Thyroid gland (tissue), 4 donors: ENCODE data around the gene SCARF1.

Experiments
- CTCF ChIP-seq, 6 experiments: fragments of 200-600 bp in 3 of 6; fragments of 450-650 bp in 3 of 6; sonication (generic) in 3 of 6; IDR thresholded peaks; one replicate each; pipeline ENCODE4 v1.5.1; 2016 to 2019; ENCODE audit warnings: antibody characterized with exemption in 6 of 6, mild to moderate bottlenecking in 2 of 6, inconsistent platforms in 1 of 6, moderate library complexity in 1 of 6
- POLR2A ChIP-seq, 2 donors: fragments of 450-650 bp; IDR thresholded peaks; one replicate each; pipeline ENCODE4 v1.6.1; 2017; ENCODE audit warnings: antibody characterized with exemption in 2 of 2, mild to moderate bottlenecking in 2 of 2, moderate library complexity in 1 of 2

- no peak for TF ChIP-seq POLR2A (IDR thresholded peaks at IDR 0.05)
- no peak for TF ChIP-seq CTCF (IDR thresholded peaks at IDR 0.05)
These were observed 24.1 kb downstream of the SCARF1 start for GRCh38 chr17:1621273-1621954.
